GM19438 (cell line): ENCODE results near the gene IL1R1.

Experiments
- ATAC-seq: cut with Tn5 transposase; IDR thresholded peaks from one replicate; pipeline ENCODE4 v1.9.1; 2021; ENCODE audit warnings: low read depth; ENCODE audit not compliant: unreplicated experiment

IL1R1 gene

DNA sequence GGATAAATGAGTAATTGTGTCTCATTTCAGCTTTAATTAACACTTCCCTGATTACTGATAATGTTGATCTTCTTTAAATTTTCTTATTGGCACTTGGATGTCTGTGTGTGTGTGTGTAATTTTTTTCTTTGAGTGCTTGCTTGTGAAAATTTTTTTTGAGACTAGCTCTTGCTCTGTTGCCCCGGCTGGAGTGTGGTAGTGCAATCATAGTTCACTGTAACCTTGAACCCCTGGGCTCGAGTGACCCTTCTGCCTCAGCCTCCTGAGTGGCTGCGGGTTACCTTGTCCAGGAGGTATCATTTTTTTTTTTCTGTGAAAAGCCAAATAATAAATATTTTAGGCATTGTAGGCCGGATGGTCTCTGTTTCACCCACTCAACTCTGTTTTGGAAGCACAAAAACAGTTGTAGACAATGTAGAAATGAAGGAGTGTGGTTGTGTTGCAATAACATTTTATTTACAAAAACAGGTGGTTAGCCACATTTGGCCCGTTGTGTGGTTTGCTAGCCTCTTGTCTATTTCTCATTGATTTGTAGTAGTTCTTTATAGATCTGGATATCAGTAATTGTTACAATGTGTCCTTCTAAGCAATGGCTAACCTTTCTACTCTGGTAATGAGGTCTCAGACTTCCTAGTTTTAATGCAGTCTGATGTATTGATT, 52.2 kb downstream of the IL1R1 start:
- ATAC-seq, result no peak

- ATAC-seq, result no peak
Measured at GRCh38 chr2:102197389-102198137, 55.0 kb downstream of the IL1R1 start.

DNA sequence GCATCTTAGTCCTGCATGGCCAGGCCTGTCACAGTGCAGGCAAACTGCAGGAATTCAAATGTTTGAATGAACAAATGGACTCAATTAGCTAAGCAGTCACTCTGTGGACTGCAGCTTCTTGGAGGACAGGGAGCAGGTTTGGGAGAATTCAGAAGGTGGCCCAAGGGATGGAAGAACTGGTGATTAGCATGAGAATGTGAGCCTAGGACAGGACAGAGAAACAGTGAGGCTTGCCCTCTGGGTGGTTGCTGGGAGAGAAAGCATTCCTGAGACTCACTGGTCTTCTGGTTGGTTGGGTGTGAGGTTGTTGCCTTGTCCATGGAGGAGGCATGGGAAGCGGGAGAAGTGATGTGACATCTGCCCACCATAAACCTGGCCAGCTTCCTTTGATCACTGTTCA, 58.0 kb downstream of the IL1R1 start:
- no peak for ATAC-seq

DNA sequence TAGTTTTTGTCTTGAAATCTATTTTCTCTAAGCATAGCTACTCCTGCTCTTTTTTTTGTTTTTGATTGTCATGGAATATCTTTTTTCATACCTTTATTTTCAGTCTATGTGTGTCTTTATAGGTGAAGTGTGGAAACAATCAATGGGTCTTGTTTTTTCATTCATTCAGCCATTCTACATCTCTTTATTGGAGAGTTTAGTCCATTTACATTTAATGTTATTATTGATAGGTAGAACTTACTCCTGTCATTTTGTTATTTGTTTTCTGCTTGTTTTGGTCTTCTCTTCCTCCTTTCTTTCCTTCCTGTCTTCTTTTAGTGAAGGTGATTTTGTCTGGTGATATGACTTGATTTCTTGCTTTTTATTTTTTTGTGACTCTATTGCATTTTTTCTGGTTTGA, 62.1 kb downstream of the IL1R1 start:
- no peak for ATAC-seq

- no peak for ATAC-seq
Measured at GRCh38 chr2:102206666-102207341, 64.3 kb downstream of the IL1R1 start.

GRCh38 chr2:102208774-102209173, 66.2 kb downstream of the IL1R1 start:
- ATAC-seq, result no peak

DNA sequence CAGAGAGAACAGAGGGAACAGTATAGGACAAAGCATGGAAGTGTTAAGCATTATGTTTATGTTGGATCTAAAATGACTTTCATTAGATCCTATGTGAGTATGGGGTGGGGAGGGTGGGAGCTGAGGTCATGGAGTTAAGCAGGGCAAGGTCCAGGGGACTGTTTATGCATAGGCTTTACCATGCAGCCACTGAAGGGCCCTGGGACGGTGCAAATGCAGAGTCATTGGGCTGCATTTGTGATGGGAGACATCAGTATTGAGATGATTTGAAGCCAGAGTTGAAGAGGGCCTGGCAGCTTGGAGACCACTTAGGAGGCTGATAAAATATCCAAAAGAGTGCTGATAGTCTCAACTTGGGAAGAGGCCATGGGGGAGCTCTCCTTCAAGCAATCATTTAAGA, 66.9 kb downstream of the IL1R1 start:
- no peak for ATAC-seq

GRCh38 chr2:102217032-102217431, 74.5 kb downstream of the IL1R1 start:
- ATAC-seq, result no peak

DNA sequence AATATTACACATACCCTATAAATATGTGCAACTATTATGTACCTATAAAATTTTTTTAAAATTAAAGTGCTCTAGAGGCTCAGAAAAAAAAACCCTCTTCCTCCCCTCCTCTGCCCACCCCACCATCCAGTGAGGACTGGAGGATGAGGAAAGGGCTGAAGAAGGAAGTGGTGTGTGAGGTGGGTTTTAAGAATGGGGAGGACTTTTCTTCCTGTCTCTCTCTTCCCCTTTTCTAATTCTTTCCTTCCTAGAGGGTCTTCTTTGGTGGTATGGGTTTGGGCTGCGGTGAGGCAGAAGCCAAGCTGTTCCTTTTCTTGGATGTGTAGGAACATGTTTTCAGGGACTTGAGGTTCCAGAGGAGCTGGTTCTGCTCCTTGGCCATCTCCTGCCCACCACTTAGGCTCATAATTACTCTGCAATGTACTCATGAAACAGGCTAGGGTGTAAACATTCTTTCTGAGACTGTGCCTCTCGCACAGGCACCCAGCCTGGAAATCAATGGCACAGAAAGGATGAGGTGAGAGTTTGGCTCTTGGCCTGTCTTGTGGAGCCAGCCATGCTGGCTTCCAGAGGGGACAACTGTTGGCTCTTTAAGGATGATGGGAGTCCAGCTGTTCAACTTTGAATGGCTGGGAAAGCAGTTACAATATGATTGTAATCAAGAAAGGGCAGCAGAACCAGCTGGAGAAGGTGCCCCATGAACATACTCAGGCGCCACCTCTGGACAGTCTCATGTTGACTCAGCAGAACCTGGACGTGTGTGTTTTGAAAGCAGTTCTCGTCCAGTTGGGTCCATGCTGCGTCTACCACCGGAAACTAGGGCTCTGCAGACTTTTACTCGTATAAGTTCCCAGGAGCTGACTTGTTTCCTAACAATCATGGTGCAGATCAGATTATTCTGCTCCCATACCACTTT, 82.5 kb downstream of the IL1R1 start:
- no peak for ATAC-seq

GRCh38 chr2:102226171-102226570, 83.6 kb downstream of the IL1R1 start:
- ATAC-seq, result no peak

DNA sequence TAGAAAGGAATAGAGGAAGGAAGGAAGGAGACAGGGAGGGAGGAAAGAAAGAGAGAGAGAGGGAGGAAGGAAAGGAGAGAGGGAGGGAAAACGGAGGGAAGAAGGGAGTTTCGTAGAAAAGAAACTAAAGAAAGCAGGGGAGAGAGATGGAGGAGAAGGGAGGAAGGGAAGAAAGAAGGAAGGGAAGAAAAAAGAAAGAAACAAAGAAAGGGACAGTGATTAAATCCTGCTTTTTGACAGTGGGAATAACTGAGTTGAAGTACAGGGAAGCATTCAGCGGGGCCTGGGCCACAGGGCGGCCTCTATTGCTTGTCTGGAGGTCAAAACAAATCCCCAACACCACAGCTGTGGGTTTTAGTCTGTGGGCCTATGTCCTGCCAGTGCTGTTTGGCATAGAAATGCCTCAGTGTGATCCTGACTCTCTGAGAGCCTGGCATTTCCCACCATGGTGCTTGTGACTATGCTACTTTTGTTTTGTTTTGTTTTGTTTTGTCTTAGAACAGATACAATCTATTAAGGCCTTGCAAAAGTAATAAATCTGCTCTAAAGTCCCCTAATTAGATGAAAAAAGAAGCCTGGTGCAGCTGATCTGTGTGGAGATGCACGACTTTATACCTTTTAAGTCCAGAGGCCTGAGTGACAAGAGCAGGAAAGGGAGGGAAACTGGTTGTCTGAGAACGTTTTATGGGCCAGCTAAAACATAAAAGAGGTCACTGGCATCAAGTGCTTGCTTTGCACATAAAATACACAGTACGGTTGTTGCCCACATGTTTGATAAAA, 84.3 kb downstream of the IL1R1 start:
- no peak for ATAC-seq

DNA sequence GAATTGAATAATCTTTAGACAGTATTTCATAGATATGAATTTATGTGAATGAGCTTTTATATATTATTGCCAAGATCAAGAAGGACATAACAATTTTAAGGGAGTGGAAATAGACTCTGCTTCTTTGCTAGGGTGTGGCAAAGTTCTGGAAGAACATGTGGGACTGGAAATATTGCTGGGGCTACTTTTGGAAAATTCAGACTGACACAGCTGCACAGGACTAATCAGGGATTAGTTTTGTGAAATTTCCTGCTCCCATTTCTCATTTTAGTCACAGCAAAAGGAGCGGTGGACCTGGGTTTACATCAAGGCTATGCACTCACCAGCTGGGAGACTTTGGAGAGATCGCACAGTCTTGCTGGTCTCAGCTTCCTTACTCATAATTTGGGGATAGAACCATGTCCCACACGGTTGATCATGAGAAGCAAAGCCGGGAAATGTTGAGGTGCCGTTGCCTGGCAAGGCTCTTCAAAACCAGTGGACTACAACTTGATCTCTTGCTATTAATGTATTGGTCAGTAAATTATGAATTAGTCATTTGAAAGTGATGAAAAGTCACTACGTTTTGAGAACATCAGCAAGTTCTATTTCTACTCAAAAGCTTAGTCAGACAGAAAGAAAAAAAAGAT, 86.7 kb downstream of the IL1R1 start:
- no peak for ATAC-seq
